Placental pericyte (primary cell): Measurements from ENCODE around the gene SPR. TPM values are rescaled to one million over a fixed set of nuclear protein-coding genes. Genes with fewer than 3 reads are reported as not detected.

ENCODE experiments used
- total RNA-seq: library from RNA; depleted of rRNA; stranded (reverse); fragments of >200 nt; gene quantifications from 2 replicates; pipeline ENCODE4 v1.2.3, GENCODE V29; 2012

Gene SPR
- total RNA-seq, result 15.7 and 16.2 TPM in 2 replicates

DNA sequence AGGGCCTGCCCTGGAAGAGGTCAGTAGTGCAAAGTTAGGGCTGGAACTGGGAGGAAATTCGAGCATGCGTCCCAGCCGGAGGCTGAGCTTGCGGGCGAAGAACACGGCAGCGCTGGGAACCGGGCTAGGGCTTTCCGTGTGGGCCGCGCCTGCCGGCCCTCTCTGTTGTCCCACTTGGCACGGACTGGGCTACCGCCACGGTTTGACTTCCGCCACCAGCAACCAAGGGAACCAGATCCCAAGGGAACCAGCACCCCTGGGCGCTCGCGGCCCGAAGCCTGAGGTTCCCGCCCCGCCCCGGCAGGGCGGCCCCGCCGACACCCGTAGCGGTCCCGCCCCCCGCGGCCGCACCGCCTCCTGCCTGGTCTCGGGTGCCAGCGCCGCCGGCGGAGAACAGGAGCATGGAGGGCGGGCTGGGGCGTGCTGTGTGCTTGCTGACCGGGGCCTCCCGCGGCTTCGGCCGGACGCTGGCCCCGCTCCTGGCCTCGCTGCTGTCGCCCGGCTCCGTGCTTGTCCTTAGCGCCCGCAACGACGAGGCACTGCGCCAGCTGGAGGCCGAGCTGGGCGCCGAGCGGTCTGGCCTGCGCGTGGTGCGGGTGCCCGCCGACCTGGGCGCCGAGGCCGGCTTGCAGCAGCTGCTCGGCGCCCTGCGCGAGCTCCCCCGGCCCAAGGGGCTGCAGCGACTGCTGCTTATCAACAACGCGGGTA, at the start of gene SPR:
Gene SPR, plus strand, starts transcription at position 377 of the 708 bp plus-strand sequence. Its CDS starts 25 bp downstream, at position 402.

GRCh38 chr2:72917138-72917876, 30.1 kb downstream of the SPR start, which contains the start of gene EMX1:
Gene EMX1, plus strand, starts transcription at chr2:72917519. Its CDS starts 334 bp downstream, at chr2:72917853.

Other genes with a start within 250 kb of the SPR start
- 31.5 and 42.0 TPM in 2 replicates for gene EXOC6B, start 61.4 kb upstream of the SPR start, total RNA-seq
- gene EMX1, start 30.1 kb downstream of the SPR start, total RNA-seq, result not detected in 2 replicates
- 9.6 and 18.8 TPM in 2 replicates for gene SFXN5, start 184.3 kb downstream of the SPR start, total RNA-seq
- 25.6 and 51.0 TPM in 2 replicates for gene RAB11FIP5, start 225.5 kb downstream of the SPR start, total RNA-seq